Trophoblast cell (in vitro differentiated cells and primary cell): ENCODE results near the gene GPBAR1.
A peak's percentile ranks its signal among the peaks of the same experiment; 100 is the strongest.

Source experiments
- DNase-seq, 2 donors: peaks; one replicate each; pipeline ENCODE4 v3.0.0-alpha.2; 2016
- H2AFZ ChIP-seq: 2 replicates; pipeline ENCODE4 v1.6.1; 2013; ENCODE audit warnings: low read length, moderate library complexity, mild to moderate bottlenecking; ENCODE audit not compliant: insufficient read depth, poor library complexity
- H2AK5ac ChIP-seq: 2 replicates; pipeline ENCODE4 v1.6.1; 2013; ENCODE audit warnings: mild to moderate bottlenecking, low read length
- H2BK120ac ChIP-seq: 2 replicates; pipeline ENCODE4 v1.6.1; 2013; ENCODE audit warnings: low read length, mild to moderate bottlenecking, moderate library complexity; ENCODE audit not compliant: insufficient read depth, poor library complexity
- H2BK12ac ChIP-seq: 2 replicates; pipeline ENCODE4 v1.6.1; 2013; ENCODE audit warnings: mild to moderate bottlenecking, low read length, moderate library complexity
- H2BK5ac ChIP-seq: 2 replicates; pipeline ENCODE4 v1.6.1; 2013; ENCODE audit warnings: low read length, low read depth, moderate library complexity, mild to moderate bottlenecking; ENCODE audit not compliant: poor library complexity
- H3K14ac ChIP-seq: 2 replicates; pipeline ENCODE4 v1.6.1; 2013; ENCODE audit warnings: mild to moderate bottlenecking, low read length
- H3K18ac ChIP-seq: 2 replicates; pipeline ENCODE4 v1.6.1; 2013; ENCODE audit warnings: mild to moderate bottlenecking, low read length
- H3K23ac ChIP-seq: 2 replicates; pipeline ENCODE4 v1.6.1; 2013; ENCODE audit warnings: low read length
- H3K27ac ChIP-seq: 2 replicates; pipeline ENCODE4 v1.5.1; 2013; ENCODE audit warnings: low read depth, mild to moderate bottlenecking, inconsistent platforms, low read length, moderate library complexity
- H3K27me3 ChIP-seq: 2 replicates; pipeline ENCODE4 v1.6.1; 2013; ENCODE audit warnings: inconsistent platforms, mild to moderate bottlenecking, low read length, moderate library complexity; ENCODE audit not compliant: insufficient read depth
- H3K36me3 ChIP-seq, 2 experiments: 1 replicate in 1 of 2; 2 replicates in 1 of 2; pipeline ENCODE4 v1.6.1; 2013; ENCODE audit warnings: low read length in 2 of 2, mild to moderate bottlenecking in 2 of 2, moderate library complexity in 1 of 2; ENCODE audit not compliant: insufficient read depth in 2 of 2, control insufficient read depth in 1 of 2
- H3K4ac ChIP-seq: 2 replicates; pipeline ENCODE4 v1.6.1; 2013; ENCODE audit warnings: low read depth, mild to moderate bottlenecking, low read length, moderate library complexity
- H3K4me1 ChIP-seq, 2 experiments: 1 replicate in 1 of 2; 2 replicates in 1 of 2; pipeline ENCODE4 v1.6.1; 2013; ENCODE audit warnings: low read length in 2 of 2, mild to moderate bottlenecking in 2 of 2, moderate library complexity in 1 of 2; ENCODE audit not compliant: insufficient read depth in 2 of 2, control insufficient read depth in 1 of 2
- H3K4me2 ChIP-seq: 2 replicates; pipeline ENCODE4 v1.6.1; 2013; ENCODE audit warnings: inconsistent platforms, mild to moderate bottlenecking, low read length, moderate library complexity
- H3K4me3 ChIP-seq: 2 replicates; pipeline ENCODE4 v1.5.1; 2013; ENCODE audit warnings: mild to moderate bottlenecking, low read depth, low read length, inconsistent platforms
- H3K79me1 ChIP-seq: one replicate; pipeline ENCODE4 v1.6.1; 2013; ENCODE audit warnings: low read length
- H3K79me2 ChIP-seq: 2 replicates; pipeline ENCODE4 v1.6.1; 2013; ENCODE audit warnings: low read length, mild to moderate bottlenecking; ENCODE audit not compliant: control insufficient read depth, insufficient read depth, poor library complexity
- H3K9ac ChIP-seq: 2 replicates; pipeline ENCODE4 v1.6.1; 2013; ENCODE audit warnings: mild to moderate bottlenecking, low read length
- H3K9me3 ChIP-seq: 2 replicates; pipeline ENCODE4 v1.6.1; 2013; ENCODE audit warnings: low read depth, mild to moderate bottlenecking, control low read depth, inconsistent platforms, low read length; ENCODE audit not compliant: insufficient read depth
- H4K12ac ChIP-seq: 2 replicates; pipeline ENCODE4 v1.6.1; 2013; ENCODE audit warnings: low read depth, mild to moderate bottlenecking, low read length, moderate library complexity
- H4K8ac ChIP-seq: 2 replicates; pipeline ENCODE4 v1.6.1; 2013; ENCODE audit warnings: low read depth, mild to moderate bottlenecking, low read length, moderate library complexity
- H4K91ac ChIP-seq: one replicate; pipeline ENCODE4 v1.6.1; 2013; ENCODE audit warnings: low read depth, mild to moderate bottlenecking, low read length, moderate library complexity
- WGBS: extraction: QIAGEN DNeasy Blood & Tissue Kit; methylation state at CpG from one replicate; pipeline ENCODE4 v1.1.7; 2013; ENCODE audit warnings: missing lambda C conversion rate; ENCODE audit not compliant: insufficient read length, insufficient coverage; ENCODE audit errors: extremely low coverage; 5-methylcytosine and 5-hydroxymethylcytosine counted together

GPBAR1 gene

GRCh38 chr2:218286570-218287459 is 26.0 kb downstream of the GPBAR1 start:
- peak overlapping the region; percentile 88 for H2BK5ac ChIP-seq
- H4K12ac ChIP-seq: peak overlapping the region; percentile 27
- no peak overlapping the region for H3K4me3 ChIP-seq
- H4K91ac ChIP-seq: peak overlapping the region; percentile 79
- H3K4me1 ChIP-seq: peaks cover 64 to 73% of the 10 kb centered on the region in 2 experiments
- WGBS: no CpG with 5 or more reads among the region's 11 CpGs
- peak overlapping the region; percentile 88 for H2AK5ac ChIP-seq
- H3K4ac ChIP-seq: peak overlapping the region; percentile 37
- peak overlapping the region; percentile 91 for H3K27ac ChIP-seq
- H3K23ac ChIP-seq: no peak overlapping the region
- peaks cover 1 to 2% of the 10 kb centered on the region in 2 experiments for H3K36me3 ChIP-seq
- H3K79me1 ChIP-seq: peaks cover 54% of the 10 kb centered on the region
- H3K4me2 ChIP-seq: peak overlapping the region; percentile 55
- DNase-seq: peak; percentile 93 to 94
- peak overlapping the region; percentile 83 for H2BK120ac ChIP-seq
- peaks cover 36% of the 10 kb centered on the region for H3K79me2 ChIP-seq
- no peak overlapping the region for H3K9ac ChIP-seq
- no peaks in the 10 kb centered on the region for H3K9me3 ChIP-seq
- no peak overlapping the region for H2AFZ ChIP-seq
- peak overlapping the region; percentile 70 for H4K8ac ChIP-seq
- peak overlapping the region; percentile 27 for H2BK12ac ChIP-seq
- peak overlapping the region; percentile 48 for H3K18ac ChIP-seq
- peak overlapping the region; percentile 88 for H3K14ac ChIP-seq
- no peaks in the 10 kb centered on the region for H3K27me3 ChIP-seq

- peak overlapping the region; percentile 31 for H3K27ac ChIP-seq
- peak overlapping the region; percentile 32 for H4K91ac ChIP-seq
- H3K4me2 ChIP-seq: peak overlapping the region; percentile 71
- no peaks in the 10 kb centered on the region for H3K27me3 ChIP-seq
- no peak overlapping the region for H2AK5ac ChIP-seq
- H3K9me3 ChIP-seq: no peaks in the 10 kb centered on the region
- no peak overlapping the region for H3K23ac ChIP-seq
- peaks cover 34% of the 10 kb centered on the region for H3K79me2 ChIP-seq
- peak overlapping the region; percentile 59 for H2AFZ ChIP-seq
- no CpG with 5 or more reads among the region's 6 CpGs for WGBS
- H3K4ac ChIP-seq: peak overlapping the region; percentile 66
- H3K4me3 ChIP-seq: no peak overlapping the region
- peak overlapping the region; percentile 53 for H2BK12ac ChIP-seq
- DNase-seq: no peak
- peak overlapping the region; percentile 59 for H2BK5ac ChIP-seq
- no peak overlapping the region for H4K12ac ChIP-seq
- no peak overlapping the region for H3K9ac ChIP-seq
- no peak overlapping the region for H4K8ac ChIP-seq
- H3K36me3 ChIP-seq: no peaks in the 10 kb centered on the region
- H3K4me1 ChIP-seq: peaks cover 53 to 60% of the 10 kb centered on the region in 2 experiments
- H3K79me1 ChIP-seq: peaks cover 43% of the 10 kb centered on the region
- H3K14ac ChIP-seq: no peak overlapping the region
- peak overlapping the region; percentile 81 for H3K18ac ChIP-seq
- peak overlapping the region; percentile 74 for H2BK120ac ChIP-seq
Measured at GRCh38 chr2:218289639-218290315, 29.0 kb downstream of the GPBAR1 start.

GRCh38 chr2:218290316-218291261 is 29.8 kb downstream of the GPBAR1 start:
- H3K4ac ChIP-seq: peak overlapping the region; percentile 51
- peak overlapping the region; percentile 74 for H2BK120ac ChIP-seq
- peak overlapping the region; percentile 41 for H3K14ac ChIP-seq
- H3K79me2 ChIP-seq: peaks cover 30% of the 10 kb centered on the region
- peak overlapping the region; percentile 62 for H4K91ac ChIP-seq
- H3K18ac ChIP-seq: peak overlapping the region; percentile 84
- peak overlapping the region; percentile 71 for H3K4me2 ChIP-seq
- H4K8ac ChIP-seq: peak overlapping the region; percentile 61
- H4K12ac ChIP-seq: no peak overlapping the region
- no peak overlapping the region for H3K9ac ChIP-seq
- H3K23ac ChIP-seq: no peak overlapping the region
- H3K36me3 ChIP-seq: no peaks in the 10 kb centered on the region
- H3K79me1 ChIP-seq: peaks cover 45% of the 10 kb centered on the region
- H3K27me3 ChIP-seq: no peaks in the 10 kb centered on the region
- no peak overlapping the region for H2AFZ ChIP-seq
- H3K4me3 ChIP-seq: peak overlapping the region; percentile 9
- H2AK5ac ChIP-seq: peak overlapping the region; percentile 86
- peaks cover 55 to 63% of the 10 kb centered on the region in 2 experiments for H3K4me1 ChIP-seq
- no CpG with 5 or more reads among the region's 12 CpGs for WGBS
- peak overlapping the region; percentile 46 for H2BK12ac ChIP-seq
- no peak for DNase-seq
- H2BK5ac ChIP-seq: peak overlapping the region; percentile 81
- H3K9me3 ChIP-seq: no peaks in the 10 kb centered on the region
- H3K27ac ChIP-seq: peak overlapping the region; percentile 54
